HG02623 (cell line): Measurements from ENCODE around the gene CRB1.

Source experiments
- ATAC-seq: cut with Tn5 transposase; IDR thresholded peaks from one replicate; pipeline ENCODE4 v1.9.1; 2021; ENCODE audit warnings: moderate library complexity; ENCODE audit not compliant: unreplicated experiment

Gene CRB1

DNA sequence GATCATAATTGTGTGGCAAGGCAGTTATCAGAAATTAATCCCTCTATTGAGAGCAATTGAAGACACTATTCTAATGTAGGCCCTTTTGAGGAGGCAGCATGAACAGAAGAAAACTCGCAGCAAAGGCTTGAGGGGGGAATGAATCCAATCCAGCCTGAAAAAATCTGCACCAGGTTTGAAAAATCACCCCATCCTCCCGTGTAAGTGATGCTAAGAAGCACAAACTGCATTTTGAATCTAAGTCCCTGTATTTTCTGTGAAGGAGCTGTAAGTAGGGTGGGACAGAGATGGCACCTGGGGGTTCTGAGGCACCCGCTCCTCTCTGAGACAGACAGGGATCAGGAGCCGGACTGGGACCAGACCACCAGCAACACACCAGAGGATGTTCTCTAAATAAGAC, at the start of gene CRB1:
Gene CRB1 (plus strand): TSS at position 241 of the 400 bp plus-strand sequence. CDS start 161 bp downstream, outside the sequence.
- ATAC-seq = no peak

DNA sequence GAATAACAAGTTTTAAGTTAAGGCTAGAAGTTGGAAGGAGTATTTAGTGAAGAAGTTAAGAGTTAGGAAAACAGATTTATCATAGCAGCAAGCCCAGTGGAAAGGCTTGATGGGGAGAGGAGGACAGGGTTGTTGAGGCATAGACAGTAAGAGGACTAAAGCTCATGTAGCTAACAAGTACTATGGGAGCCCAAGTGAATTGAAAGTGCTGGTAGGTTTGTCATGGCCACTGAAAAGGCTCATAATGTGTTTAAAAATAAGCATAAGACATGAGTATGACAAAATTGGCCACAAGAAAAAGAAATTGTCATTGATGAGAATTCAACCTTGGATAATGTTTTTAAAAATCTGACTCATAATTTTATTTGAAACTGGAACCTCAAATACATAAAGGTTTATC, 49.2 kb upstream of the CRB1 start:
- ATAC-seq = no peak

DNA sequence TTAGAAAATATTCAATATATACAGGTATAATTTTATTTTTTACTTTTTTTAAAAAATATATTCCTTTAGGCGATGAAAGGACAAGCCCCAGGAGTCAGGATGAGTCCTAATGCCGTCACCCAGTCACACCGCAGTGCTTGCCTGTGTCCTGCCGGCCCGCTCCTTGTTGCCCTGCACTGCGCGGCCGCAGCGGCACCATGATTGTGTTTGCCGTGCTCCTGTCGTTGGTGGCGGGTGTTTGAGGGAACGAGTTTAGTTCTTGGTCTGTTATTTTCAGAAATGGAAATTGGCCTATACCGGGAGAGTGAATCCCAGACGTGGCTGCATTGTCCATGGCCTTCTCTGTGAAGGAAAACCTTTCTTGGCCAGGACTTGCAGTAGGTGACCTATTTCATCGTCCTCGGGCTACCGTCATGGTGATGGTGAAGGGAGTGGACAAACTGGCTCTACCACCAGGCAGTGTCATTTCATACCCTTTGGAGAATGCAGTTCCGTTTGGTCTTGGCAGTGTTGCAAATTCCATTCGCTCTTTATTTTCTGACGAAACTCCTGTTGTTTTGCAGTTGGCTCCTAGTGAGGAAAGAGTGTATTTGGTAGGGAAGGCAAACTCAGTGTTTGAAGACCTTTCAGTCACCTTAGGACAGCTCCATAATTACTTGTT, 45.9 kb upstream of the CRB1 start:
- no peak for ATAC-seq

DNA sequence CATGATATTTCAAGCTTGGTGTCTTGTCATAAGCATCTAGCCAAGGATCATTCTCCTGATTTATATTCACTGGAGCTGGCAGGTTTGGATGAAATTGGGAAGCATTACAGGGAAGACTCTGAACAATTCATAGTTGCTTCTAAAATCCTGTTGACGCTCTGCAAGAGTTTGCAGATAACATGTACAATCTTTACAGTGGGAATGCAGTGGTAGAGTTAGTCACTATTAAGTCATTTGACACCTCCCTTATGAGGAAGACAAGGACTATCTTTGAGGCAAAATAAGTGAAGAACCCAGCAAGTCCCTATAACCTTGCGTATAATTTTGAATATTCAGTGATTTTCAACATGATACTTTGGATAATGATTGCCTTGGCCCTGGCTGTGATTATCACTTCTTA, 45.3 kb upstream of the CRB1 start:
- ATAC-seq = no peak

DNA sequence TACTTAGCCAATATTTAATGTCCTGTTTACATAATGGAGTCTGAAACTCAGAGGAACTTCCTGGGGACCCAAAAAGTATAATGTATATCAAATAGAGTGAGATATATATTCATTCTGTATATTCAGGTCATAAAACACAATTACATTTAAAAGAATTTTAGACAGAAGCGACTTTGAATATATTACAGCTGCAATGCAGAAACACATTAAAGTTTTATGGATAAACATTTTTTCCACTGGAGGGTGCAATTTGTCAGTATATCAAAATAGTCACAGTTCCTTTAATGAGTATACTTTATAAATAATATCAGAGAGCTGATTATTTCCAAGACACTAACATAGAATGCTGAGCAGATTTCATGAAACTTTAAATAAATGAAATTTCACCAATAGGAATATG, 43.9 kb upstream of the CRB1 start:
- ATAC-seq = no peak

DNA sequence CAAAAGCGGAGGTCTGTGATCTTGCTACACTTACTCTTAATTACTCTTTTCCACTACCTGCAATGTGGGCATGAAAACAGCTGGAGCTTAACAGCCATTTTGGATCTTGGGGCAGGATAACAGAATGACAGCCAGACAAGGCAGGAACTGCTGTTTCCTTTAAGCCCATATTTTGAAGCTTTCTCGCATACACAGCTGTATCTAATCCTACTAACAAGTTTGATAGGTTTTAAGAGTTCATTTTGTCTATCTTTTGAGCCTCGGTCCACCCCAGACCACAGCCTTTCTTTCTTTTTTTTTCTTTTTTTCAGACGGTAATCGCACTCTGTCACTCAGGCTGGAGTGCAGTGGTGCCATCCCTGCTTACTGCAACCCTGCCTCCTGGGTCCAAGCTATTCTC, 42.4 kb upstream of the CRB1 start:
- ATAC-seq = no peak

DNA sequence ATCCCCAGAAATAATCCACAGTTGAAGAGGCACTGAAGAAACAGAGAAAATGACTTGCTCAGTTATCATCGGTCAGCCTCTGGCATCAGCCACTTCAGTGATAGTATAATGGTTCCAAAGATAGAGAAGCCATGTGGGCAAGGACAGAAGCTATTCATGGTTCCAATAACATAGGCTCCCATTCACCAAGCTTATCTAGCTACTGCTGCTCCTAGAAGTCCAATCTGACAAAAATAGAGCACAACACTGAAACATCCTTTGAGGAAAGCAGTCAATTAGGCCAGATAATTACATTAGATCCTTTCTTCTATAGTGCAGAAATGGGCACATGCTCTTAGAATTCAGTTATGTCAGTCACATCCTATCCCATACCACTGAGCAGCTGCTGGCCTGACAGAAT, 33.5 kb upstream of the CRB1 start:
- ATAC-seq = no peak

DNA sequence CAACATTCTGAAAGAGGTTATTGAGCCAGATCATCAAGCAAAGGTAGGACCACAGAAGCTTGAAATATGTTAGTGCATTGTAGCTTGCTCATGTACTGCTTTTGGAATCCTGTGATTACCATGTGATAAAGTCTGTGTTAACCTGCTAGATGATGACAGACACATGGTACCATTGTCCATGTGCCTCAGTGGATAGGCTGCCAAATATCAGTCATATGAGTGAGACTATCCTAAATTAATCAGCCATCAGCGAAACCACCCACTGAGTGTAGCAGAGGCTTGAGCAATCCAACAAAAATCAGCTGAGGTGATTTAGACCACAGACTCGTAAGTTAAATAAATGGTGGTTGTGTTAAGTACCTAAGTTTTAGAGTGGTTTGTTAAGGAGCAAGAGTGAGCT, 32.7 kb upstream of the CRB1 start:
- no peak for ATAC-seq

DNA sequence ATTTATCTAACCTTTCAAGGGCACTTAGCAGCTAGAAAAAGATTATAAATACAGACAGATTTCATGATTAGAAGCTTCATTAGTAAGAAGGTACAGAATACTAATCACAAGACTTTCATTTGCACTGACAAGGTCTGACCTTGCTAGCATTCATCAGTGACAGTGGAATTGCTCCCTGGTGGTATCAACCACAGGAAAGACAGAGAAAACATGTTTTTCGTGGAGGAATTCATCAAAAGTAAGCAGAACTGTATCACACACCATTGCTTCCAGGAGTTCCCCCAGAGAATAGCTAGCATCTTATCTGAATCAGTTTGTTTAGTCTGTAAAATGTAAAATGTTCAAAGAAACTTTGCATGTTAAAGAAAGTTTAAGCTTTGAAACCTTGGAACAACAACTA, 20.6 kb upstream of the CRB1 start:
- ATAC-seq = no peak

DNA sequence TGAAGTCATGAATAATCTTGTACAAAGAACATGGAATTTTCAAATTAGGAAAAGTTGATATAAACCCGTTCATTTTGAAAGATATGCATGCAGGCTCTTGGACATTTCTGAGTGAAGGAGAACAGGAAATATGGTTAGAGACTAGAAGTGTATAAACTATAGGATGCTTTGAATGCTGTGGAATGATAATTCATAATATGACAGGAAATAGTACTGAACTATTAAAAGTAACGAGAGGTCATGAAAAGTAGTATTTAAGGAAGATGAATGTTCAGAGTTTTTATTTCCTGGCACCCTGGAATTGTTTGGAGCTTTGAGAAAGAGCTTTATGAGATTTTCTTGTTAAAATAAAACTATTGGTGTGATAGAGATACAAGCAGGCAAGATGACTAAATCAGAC, 18.7 kb upstream of the CRB1 start:
- no peak for ATAC-seq

DNA sequence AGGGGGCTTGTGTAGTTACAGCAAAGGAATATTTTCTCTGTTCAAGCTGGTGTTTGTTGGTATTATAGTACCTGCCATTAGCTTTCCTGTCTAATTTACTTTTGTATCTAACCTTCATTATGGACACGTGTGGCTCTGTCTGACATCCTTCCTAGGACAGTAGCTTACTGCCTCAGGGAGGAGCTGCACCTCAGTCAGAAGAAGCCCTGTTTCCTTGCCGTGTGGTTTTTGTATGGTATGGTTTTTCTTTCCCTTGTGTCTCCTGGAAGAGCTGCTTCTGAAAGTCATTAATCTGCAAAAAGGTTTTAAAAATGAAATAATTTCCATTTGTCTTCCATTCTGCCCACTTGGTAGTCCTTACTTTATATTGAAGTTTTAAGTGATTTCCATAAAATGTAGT, 17.4 kb upstream of the CRB1 start:
- ATAC-seq = no peak

DNA sequence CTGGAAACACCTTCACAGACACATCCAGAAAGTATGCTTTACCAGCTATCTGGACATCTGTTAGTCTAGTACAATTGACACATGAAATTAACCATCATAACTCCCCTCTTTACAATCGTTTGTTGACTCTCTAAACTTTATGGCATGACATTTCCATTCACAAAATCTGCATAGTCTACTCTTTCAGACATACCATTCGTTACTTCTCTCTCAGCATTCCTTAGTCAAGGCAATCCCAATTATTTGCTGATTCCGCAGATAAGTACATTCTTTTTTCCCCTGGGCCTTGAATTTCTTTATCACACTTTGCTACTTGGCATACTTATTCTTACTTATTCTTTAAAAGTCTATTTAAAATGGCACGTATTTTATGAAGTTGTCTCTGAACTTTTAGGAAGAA, 15.1 kb upstream of the CRB1 start:
- ATAC-seq = no peak

DNA sequence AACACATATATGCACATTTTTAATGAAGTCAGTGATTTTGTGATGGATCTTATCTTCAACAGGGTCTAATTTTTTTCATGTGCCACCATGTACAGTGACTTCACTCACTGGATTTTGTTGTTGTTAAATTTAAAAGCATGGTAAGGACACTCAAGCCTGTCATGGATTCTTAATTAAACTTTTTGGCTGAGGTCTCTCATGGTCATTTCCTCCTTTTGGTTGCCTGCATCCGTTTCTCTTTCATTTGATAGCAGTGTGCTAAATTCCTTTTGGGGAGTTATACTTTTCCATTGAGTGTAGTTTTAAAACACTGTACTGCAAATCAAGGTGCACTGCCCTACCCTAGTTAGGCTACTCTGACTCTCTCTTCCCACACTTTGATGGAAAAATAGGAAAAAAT, 13.2 kb upstream of the CRB1 start:
- ATAC-seq = no peak

DNA sequence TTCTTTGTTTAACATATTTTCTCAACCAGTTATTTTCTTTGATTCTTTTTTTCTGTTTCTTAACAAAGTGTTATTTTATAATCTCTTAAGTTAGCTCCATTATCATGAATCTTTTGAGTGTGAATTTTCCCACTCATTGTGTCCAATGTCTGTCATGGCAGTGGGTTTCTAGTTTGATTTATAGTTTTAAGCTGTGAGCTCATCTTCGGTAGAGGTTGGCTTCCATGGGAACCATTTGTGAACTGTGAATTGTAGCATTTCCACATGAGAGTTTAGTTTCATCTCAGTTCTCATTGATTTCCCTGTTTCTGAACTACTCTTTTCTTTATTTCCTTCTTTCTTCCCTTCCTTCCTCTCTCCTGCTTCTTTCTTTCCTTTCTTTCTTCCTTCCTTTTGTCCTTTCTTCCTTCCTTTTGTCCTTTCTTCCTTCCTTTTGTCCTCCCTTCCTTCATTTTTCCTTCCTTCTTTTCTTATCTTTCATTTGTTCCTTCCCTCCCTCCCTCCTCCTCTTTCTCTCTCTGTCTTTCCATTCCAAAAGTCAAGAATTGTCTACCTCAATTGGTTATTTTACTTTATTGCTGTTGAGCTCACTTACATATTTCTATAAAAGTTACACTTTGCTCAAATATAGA, 3.0 kb upstream of the CRB1 start:
- no peak for ATAC-seq

DNA sequence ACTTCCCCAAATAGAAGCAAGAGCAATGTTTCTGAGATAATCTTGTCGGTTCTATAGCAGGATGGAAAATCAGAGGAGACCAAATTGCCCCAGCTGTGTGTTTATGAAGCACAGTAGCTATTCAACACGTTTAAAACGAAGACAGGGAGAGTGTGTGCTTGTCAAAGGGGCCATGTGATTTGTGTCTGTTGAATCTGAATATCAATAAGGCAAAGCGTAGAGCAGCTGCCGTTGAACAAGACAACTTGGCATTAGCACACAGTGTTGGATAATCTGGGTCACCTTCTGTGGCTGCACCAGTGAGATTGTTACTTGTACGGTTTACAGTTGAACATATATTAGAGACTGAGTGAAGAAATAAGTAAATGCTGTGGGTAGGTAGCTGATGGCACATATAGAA, 1.0 kb downstream of the CRB1 start:
- ATAC-seq = no peak

DNA sequence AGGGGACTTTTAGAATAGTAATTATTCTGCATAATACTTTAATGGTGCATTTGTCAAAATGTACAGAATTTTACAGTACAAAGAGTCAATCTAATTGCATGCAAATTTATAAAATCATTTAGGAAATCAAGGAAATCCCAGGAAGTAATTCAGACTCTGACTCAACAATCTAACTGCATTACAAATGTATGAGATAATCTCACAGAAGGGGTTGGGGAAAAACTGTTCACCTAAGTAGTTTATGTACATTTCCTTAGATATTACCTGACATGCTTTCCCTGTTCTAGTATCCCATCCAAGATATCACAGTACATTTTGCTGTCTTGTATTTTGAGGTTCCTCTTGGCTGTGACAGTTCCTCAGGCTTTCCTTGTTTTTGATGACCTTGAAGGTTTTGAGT, 4.7 kb downstream of the CRB1 start:
- ATAC-seq = no peak

DNA sequence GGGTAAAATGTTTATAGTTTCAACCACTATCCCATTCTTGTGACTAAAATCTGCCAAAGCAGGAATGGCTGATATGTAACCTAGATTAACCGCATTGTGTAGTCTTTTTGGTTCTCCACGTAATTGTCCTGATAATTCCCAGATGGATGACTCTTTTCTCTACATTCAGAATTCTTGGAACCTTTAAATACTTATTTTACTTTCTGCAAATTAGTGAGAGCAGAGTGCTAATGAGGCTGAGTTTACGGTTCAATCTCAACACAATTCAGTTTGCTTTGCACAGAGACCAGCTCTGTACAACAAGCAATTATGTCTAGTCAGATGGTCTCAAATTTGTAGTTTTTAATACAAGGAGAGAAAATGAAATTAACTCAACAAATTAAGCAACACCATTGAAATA, 9.1 kb downstream of the CRB1 start:
- no peak for ATAC-seq

DNA sequence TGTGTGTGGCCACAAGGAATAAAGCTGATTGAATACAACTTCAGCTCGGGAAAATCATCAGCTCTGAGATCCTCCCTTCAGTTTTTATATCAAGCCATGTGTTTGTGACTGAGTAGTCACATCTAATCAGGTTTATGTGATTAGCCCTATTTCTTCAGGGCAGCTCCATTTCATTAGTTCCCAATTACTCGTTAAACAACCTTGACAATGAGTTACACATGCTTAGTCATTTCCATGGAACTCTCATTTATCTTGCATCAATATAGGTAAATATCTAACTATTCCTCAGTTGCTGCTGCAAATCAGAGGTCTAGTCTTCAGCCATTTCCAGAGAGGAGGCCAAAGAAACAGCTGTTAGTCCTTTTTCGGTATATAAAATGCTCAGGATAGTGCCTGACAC, 16.3 kb downstream of the CRB1 start:
- ATAC-seq = no peak

DNA sequence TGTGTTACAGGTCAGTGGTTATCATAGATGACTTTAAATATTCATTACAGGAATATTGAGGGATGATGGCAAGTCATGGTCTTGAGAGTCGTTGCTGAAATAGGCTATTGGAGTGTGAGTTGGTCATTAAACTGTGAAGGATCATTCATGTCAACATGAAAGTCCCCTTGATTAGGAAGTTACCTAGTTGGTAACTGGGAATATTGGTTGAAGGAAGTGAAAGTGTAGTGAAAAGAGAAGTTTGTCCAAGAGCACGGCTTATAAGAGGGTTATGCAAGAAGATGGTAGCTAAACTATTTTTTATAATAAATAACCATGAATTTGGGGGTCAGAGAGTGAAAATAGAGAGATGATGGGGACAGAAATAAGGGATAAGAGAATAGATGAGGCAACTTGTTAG, 16.9 kb downstream of the CRB1 start:
- ATAC-seq = no peak

DNA sequence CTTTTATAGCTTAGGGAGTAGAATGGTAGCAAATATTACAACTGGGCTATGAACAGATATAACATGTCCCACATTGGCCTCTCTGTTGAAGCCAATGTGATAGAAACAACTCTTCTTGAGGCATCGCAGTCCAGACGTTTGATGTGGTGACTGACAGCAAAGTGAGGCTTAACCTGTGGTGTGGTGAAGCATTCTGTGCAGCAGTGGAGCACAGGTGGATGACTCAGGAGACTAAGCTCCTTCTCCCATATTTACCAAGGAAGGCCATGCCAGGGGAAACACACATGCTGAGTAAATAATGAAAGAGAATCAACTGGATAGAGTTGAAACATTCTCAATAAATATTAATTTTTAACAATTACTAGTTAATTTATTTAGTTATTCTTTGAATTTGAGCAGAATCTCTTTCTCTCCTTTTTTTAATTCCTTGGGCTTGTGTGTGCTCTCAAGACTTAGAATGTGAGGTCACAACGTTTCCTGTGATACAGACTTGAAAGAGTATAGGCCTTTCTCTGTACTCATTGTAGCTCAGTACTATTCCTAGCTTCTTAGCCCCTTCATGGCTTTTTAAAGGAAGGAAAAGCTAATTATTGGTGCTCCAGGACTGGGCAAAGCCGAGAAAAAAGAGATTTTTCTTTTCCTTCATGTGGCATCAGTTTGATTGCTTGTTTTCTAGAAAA, 17.6 kb downstream of the CRB1 start:
- no peak for ATAC-seq

DNA sequence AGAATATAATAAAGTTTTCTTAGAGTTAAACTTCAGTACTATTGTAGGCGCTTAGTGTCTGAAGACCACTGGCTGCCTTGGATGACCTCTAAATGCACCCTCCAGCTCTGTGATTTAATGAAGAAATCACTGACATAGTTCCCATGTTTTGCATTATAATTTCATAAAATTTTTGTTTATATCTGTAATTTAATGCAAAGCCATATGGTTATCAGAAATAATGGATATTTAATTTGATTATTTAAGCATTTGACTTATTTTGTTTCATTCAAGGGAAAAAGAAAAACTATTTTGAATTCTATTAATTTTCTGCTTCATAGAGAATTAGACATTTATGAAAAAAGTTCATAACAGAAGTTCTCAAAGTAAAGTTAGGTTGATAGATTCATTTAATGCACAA, 18.6 kb downstream of the CRB1 start:
- no peak for ATAC-seq

DNA sequence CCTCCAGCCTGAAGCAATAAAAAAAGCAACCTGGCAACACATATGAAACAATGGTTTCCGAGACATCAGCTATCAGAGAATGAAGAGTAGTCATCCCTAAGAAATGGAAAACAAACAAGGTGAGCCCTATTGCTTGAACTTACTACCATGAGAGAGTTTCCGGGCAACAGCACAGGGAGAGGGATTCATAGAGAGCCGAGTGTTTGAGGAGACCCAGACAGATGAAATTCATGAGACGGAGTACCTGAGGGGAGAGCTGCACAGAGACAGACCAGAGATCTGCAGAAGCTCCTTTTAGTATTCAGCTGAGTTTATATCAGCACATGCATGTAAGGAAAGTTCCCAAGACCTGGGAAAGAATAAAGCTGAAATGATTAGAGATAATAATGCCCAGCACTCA, 19.8 kb downstream of the CRB1 start:
- no peak for ATAC-seq

DNA sequence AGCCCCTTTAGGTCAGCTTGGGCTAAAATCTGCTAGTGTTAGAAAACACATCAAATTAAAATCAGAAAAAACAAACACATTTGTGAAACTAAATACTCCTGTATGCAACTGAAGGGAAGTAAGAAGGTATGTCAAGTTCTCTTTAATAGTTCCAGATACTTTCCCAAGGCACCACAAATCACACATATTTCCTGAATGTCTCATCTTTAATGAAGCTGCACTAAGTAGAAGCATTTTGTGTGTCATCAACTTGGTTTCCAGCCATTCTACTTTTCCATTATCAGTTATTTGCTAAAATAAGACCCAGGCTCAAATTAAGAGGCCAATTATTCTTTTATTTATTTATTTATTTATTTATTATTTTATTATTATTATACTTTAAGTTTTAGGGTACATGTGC, 34.7 kb downstream of the CRB1 start:
- no peak for ATAC-seq
